AG04450 (cell line): ENCODE measurements around the gene EN1. TPM values are rescaled to one million over a fixed set of nuclear protein-coding genes. Genes with fewer than 3 reads are reported as not detected.

Source experiments
- CTCF ChIA-PET: fragments of 300-600, 350-600 bp; formaldehyde crosslinking; extraction: SDS; loops from one replicate; lab custom pipeline; 2022; ENCODE audit warnings: antibody characterized with exemption, inconsistent platforms; lab: Charles Lee
- POLR2A ChIA-PET: fragments of 350-600 bp; formaldehyde crosslinking; extraction: SDS; loops from one replicate; lab custom pipeline; 2021; ENCODE audit warnings: antibody characterized with exemption, inconsistent platforms; lab: Yijun Ruan, JAX
- DNase-seq: peaks from one replicate; pipeline ENCODE4 v3.0.0-alpha.2; 2011; ENCODE audit warnings: low read depth, low spot score
- H3K27ac ChIP-seq: one replicate; pipeline ENCODE4 v1.5.1; 2012; ENCODE audit warnings: low read depth, low read length, control low read depth
- H3K27me3 ChIP-seq: one replicate; pipeline ENCODE4 v1.6.0; 2012; ENCODE audit warnings: low read length; ENCODE audit not compliant: control insufficient read depth, insufficient read depth
- H3K4me3 ChIP-seq: 2 replicates; pipeline ENCODE4 v1.5.1; 2011; ENCODE audit warnings: mild to moderate bottlenecking, low read depth, low read length, control low read depth
- H3K9me3 ChIP-seq: 2 replicates; pipeline ENCODE4 v1.5.1; 2012; ENCODE audit warnings: low read length; ENCODE audit not compliant: control insufficient read depth, insufficient read depth
- polyA plus RNA-seq: library from polyadenylated mRNA; depleted of rRNA; stranded (reverse); fragments of >200 nt; gene quantifications from 2 replicates; pipeline ENCODE4 v1.2.3, GENCODE V29; 2011
- TF ChIP-seq, protein P1 (sequence below): IDR thresholded peaks from 2 replicates; pipeline ENCODE4 v1.5.1; 2011; ENCODE audit warnings: low read depth, low read length, control low read depth, inconsistent platforms

Gene EN1
- polyA plus RNA-seq, 1 experiment, result not detected

DNA sequence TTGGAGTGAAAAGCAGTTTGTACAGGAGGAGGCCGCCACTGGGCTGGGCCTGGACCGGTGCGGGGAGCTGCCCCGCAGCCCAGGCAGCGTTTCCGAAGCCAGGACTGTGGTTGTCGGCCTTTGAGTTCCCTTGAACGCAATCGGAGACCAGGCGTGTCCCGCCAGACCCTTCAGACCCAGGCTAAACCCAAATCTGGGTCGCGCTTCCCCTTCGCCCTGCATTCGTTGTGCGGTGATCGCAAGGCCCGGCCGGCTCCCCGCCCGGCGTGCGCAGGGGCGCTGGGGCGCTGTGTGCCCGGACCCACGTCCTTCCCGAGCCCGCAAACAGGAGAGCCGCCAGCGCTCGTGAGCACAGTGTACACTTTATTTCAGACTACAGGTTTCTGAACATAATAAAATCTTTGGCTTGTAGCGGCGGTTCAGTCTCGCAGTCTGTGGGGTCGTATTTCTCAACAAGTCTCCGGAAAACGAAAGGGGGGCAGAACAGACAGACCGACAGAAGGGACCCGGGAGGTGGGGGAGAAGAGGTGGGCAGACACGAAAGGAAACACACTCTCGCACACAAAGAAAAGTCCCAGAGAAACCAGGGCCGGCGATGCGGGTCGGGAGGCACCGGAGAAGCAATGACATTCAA lies 5.5 kb downstream of the EN1 start:
- Histone ChIP-seq H3K27me3 (peaks cover 92% of the 10 kb centered on the region), H3K9me3 (peaks cover 5% of the 10 kb centered on the region; the same call in 1 of the 2 replicates), H3K27ac (no peak overlapping the region), H3K4me3 (no peak overlapping the region)
- DNase-seq, result no peak
- ChIA-PET CTCF (no interaction called here), POLR2A (no interaction called here)
- TF ChIP-seq, protein P1, sequence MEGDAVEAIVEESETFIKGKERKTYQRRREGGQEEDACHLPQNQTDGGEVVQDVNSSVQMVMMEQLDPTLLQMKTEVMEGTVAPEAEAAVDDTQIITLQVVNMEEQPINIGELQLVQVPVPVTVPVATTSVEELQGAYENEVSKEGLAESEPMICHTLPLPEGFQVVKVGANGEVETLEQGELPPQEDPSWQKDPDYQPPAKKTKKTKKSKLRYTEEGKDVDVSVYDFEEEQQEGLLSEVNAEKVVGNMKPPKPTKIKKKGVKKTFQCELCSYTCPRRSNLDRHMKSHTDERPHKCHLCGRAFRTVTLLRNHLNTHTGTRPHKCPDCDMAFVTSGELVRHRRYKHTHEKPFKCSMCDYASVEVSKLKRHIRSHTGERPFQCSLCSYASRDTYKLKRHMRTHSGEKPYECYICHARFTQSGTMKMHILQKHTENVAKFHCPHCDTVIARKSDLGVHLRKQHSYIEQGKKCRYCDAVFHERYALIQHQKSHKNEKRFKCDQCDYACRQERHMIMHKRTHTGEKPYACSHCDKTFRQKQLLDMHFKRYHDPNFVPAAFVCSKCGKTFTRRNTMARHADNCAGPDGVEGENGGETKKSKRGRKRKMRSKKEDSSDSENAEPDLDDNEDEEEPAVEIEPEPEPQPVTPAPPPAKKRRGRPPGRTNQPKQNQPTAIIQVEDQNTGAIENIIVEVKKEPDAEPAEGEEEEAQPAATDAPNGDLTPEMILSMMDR, result no peak

DNA sequence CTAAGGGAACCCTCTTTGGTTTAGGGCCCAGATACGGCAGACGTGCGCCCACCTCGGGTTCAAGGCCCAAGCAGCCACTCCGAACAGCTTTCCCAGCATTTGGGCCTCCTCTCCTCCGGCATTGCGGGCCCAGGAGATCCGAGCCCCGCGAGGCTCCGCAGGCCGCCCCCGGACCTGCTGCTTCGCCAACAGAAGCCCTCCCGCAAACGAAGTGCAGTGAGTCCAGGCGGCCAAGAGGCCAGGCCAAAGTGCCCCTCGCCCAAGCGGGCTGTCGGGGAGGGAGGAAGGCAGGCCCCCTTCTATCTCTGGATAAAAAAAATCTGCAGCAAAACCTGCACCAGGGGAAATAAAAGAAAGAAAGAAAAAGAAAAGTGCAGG lies 6.0 kb downstream of the EN1 start:
- Histone ChIP-seq H3K4me3 (no peak overlapping the region), H3K27me3 (peaks cover 95% of the 10 kb centered on the region), H3K27ac (no peak overlapping the region), H3K9me3 (peaks cover 5% of the 10 kb centered on the region; the same call in 1 of the 2 replicates)
- TF ChIP-seq, protein P1, result no peak
- ChIA-PET CTCF (no interaction called here), POLR2A (no interaction called here)
- no peak for DNase-seq

GRCh38 chr2:118838741-118839455 lies 8.6 kb downstream of the EN1 start:
- H3K27ac ChIP-seq, result no peak overlapping the region
- no peak overlapping the region for H3K4me3 ChIP-seq
- ChIA-PET POLR2A (no interaction called here), CTCF (no interaction called here)
- peaks cover 96% of the 10 kb centered on the region for H3K27me3 ChIP-seq
- DNase-seq, result no peak
- TF ChIP-seq, protein P1, result no peak
- peaks cover 10% of the 10 kb centered on the region; the same call in 1 of the 2 replicates for H3K9me3 ChIP-seq

- no peak for DNase-seq
- ChIA-PET POLR2A (no interaction called here), CTCF (no interaction called here)
Measured at GRCh38 chr2:118837621-118838020, 9.8 kb downstream of the EN1 start.

More at GRCh38 chr2:118837621-118838020, 9.8 kb downstream of the EN1 start:
- TF ChIP-seq, protein P1, result no peak
- H3K27me3 ChIP-seq, result peaks cover 96% of the 10 kb centered on the region
- H3K4me3 ChIP-seq, result no peak overlapping the region
- H3K9me3 ChIP-seq, result peaks cover 10% of the 10 kb centered on the region; the same call in 1 of the 2 replicates
- H3K27ac ChIP-seq, result no peak overlapping the region
